Kidney epithelial cell (primary cell): ENCODE data around the gene RRM1. TPM values are rescaled to one million over a fixed set of nuclear protein-coding genes. Genes with fewer than 3 reads are reported as not detected.

Source experiments
- DNase-seq: peaks from one replicate; pipeline ENCODE4 v3.0.0-alpha.2; 2010; ENCODE audit warnings: low read depth
- H3K27me3 ChIP-seq: 2 replicates; pipeline ENCODE4 v1.6.0; 2011; ENCODE audit warnings: low read length; ENCODE audit not compliant: control insufficient read depth, insufficient read depth
- H3K36me3 ChIP-seq: 2 replicates; pipeline ENCODE4 v1.5.1; 2011; ENCODE audit warnings: low read length; ENCODE audit not compliant: control insufficient read depth, insufficient read depth
- H3K4me3 ChIP-seq: 2 replicates; pipeline ENCODE4 v1.5.1; 2011; ENCODE audit warnings: low read depth, mild to moderate bottlenecking, control low read depth, low read length
- CTCF ChIP-seq: IDR thresholded peaks from 2 replicates; pipeline ENCODE4 v1.5.1; 2011; ENCODE audit warnings: mild to moderate bottlenecking, moderate library complexity, low read length, control low read depth, inconsistent platforms; ENCODE audit not compliant: insufficient read depth, poor library complexity, severe bottlenecking
- total RNA-seq: library from RNA; depleted of rRNA; stranded (reverse); fragments of >200 nt; gene quantifications from 2 replicates; pipeline ENCODE4 v1.2.3, GENCODE V29; 2015

RRM1 gene
- total RNA-seq, 1 donor from 2014 or later, result 36.8 TPM

- Histone ChIP-seq H3K36me3 (no peaks in the 10 kb centered on the region), H3K4me3 (no peak overlapping the region), H3K27me3 (no peaks in the 10 kb centered on the region)
- TF ChIP-seq CTCF, result no peak
- DNase-seq, result no peak
Measured at GRCh38 chr11:4064278-4064955, 30.2 kb upstream of the RRM1 start.

GRCh38 chr11:4065086-4065485 is 29.5 kb upstream of the RRM1 start:
- DNase-seq, result no peak
- TF ChIP-seq CTCF, result no peak
- H3K4me3 ChIP-seq, result no peak overlapping the region

GRCh38 chr11:4065601-4066377 is 28.8 kb upstream of the RRM1 start:
- Histone ChIP-seq H3K4me3 (no peak overlapping the region), H3K27me3 (no peaks in the 10 kb centered on the region), H3K36me3 (no peaks in the 10 kb centered on the region)
- DNase-seq, result no peak
- no peak for TF ChIP-seq CTCF

More at GRCh38 chr11:4065086-4065485, 29.5 kb upstream of the RRM1 start:
- Histone ChIP-seq H3K27me3 (no peaks in the 10 kb centered on the region), H3K36me3 (no peaks in the 10 kb centered on the region)

GRCh38 chr11:4066910-4067309 is 27.7 kb upstream of the RRM1 start:
- DNase-seq, result no peak
- Histone ChIP-seq H3K27me3 (no peaks in the 10 kb centered on the region), H3K4me3 (no peak overlapping the region), H3K36me3 (no peaks in the 10 kb centered on the region)
- TF ChIP-seq CTCF, result no peak

- Histone ChIP-seq H3K4me3 (no peak overlapping the region), H3K27me3 (no peaks in the 10 kb centered on the region), H3K36me3 (no peaks in the 10 kb centered on the region)
- no peak for DNase-seq
- TF ChIP-seq CTCF, result no peak
Measured at GRCh38 chr11:4068962-4069361, 25.6 kb upstream of the RRM1 start.
